PC-9 (cell line): Measurements from ENCODE around the gene EYA2.

Experiments
- CTCF ChIP-seq: fragments of 200-600 bp; sonication (generic); conservative IDR thresholded peaks from 2 replicates; pipeline ENCODE4 v1.6.1; 2017; ENCODE audit warnings: mixed run types, antibody characterized with exemption, mild to moderate bottlenecking, moderate library complexity
- EZH2 ChIP-seq: fragments of 200-600 bp; sonication (generic); IDR thresholded peaks from 2 replicates; pipeline ENCODE4 v1.8.0; 2017; ENCODE audit warnings: antibody characterized with exemption, low read depth

GRCh38 chr20:46965477-46965876, 70.8 kb downstream of the EYA2 start:
- TF ChIP-seq CTCF (no peak), EZH2 (no peak)
